Natural killer cell (primary cell): ENCODE measurements around the gene AUTS2. TPM values are rescaled to one million over a fixed set of nuclear protein-coding genes. Genes with fewer than 3 reads are reported as not detected.

Experiments
- ATAC-seq, 3 donors: fragments of 150-1000 bp in 2 of 3; fragments of 200-7000 bp in 1 of 3; cut with Tn5 transposase; 1 replicate in 1 of 3; 2 replicates in 2 of 3; pipeline ENCODE4 v1.10.0; 2021; ENCODE audit warnings: mild to moderate bottlenecking in 2 of 3, moderate library complexity in 2 of 3
- DNase-seq, 2 donors: peaks; one replicate each; pipeline versions ENCODE4 v3.0.0 to v3.0.0-alpha.2; 2013 to 2021; ENCODE audit warnings: mixed read lengths in 1 of 2
- H3K27ac ChIP-seq: one replicate; pipeline ENCODE4 v1.5.1; 2013; ENCODE audit warnings: mild to moderate bottlenecking, low read length
- H3K27me3 ChIP-seq: one replicate; pipeline ENCODE4 v1.6.1; 2013; ENCODE audit warnings: low read length; ENCODE audit not compliant: control insufficient read depth, insufficient read depth
- H3K36me3 ChIP-seq: one replicate; pipeline ENCODE4 v1.6.1; 2013; ENCODE audit warnings: low read length; ENCODE audit not compliant: control insufficient read depth, insufficient read depth
- H3K4me1 ChIP-seq: one replicate; pipeline ENCODE4 v1.6.1; 2013; ENCODE audit warnings: low read length; ENCODE audit not compliant: control insufficient read depth, insufficient read depth
- H3K4me3 ChIP-seq: one replicate; pipeline ENCODE4 v1.5.1; 2013; ENCODE audit warnings: low read length
- H3K9me3 ChIP-seq: one replicate; pipeline ENCODE4 v1.6.1; 2013; ENCODE audit warnings: low read length; ENCODE audit not compliant: control insufficient read depth, insufficient read depth
- H3K27ac Mint-ChIP-seq, 2 donors: one replicate each; pipeline ENCODE4 v1.8.0; 2022; ENCODE audit warnings: mild to moderate bottlenecking in 2 of 2, mixed read lengths in 2 of 2, moderate library complexity in 1 of 2
- H3K27me3 Mint-ChIP-seq, 2 donors: one replicate each; pipeline ENCODE4 v1.8.0; 2022; ENCODE audit warnings: low read depth in 2 of 2, mixed read lengths in 2 of 2
- H3K36me3 Mint-ChIP-seq: one replicate; pipeline ENCODE4 v1.8.0; 2022; ENCODE audit warnings: mixed read lengths
- H3K4me1 Mint-ChIP-seq, 2 donors: one replicate each; pipeline ENCODE4 v1.8.0; 2022; ENCODE audit warnings: mixed read lengths in 2 of 2
- H3K4me3 Mint-ChIP-seq: one replicate; pipeline ENCODE4 v1.8.0; 2022; ENCODE audit warnings: mild to moderate bottlenecking, moderate library complexity, mixed read lengths
- H3K9me3 Mint-ChIP-seq, 2 donors: one replicate each; pipeline ENCODE4 v1.8.0; 2022; ENCODE audit warnings: mixed read lengths in 2 of 2
- WGBS: methylation state at CpG from one replicate; pipeline ENCODE4 v1.1.7; 2013; ENCODE audit warnings: missing lambda C conversion rate; ENCODE audit not compliant: insufficient coverage; 5-methylcytosine and 5-hydroxymethylcytosine counted together
- intact Hi-C: fragments of 100-400 bp; cut with micrococcal nuclease; formaldehyde crosslinking; loops from one replicate; pipeline ENCODE4 v1.14.2; 2022
- total RNA-seq, 4 donors: library from RNA; stranded (reverse); fragments of 120-200 nt in 1 of 4; gene quantifications; one replicate each; pipeline versions ENCODE4 v1.2.3 to v1.2.4, GENCODE V29; 2013 to 2022
- TF ChIP-seq, protein P1 (sequence below): fragments of 200-600 bp; IDR thresholded peaks from one replicate; pipeline ENCODE4 v1.8.0; 2022; ENCODE audit warnings: antibody characterized with exemption

AUTS2 gene
- total RNA-seq, 3 donors from 2014 or later (not counting 1 experiment from before 2014, with no cell fraction given), result 147 to 197 (median 155) TPM

DNA sequence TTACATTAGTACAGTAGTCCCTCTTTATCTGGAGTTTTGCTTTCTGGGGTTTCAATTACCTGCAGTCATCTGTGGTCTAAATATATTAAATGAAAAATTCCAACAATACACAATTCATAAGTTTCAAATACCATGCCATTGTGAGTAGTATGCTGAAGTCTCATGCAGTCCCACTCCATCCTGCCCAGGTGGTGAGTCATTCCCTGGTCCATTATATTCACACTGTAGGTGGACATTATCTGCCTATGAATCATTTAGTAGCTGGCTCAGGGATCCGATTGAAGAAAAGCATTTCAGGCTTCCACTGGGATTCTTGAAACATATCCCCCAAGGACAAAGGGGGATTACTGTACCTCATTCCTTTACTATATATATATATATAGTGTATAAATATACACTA lies 1235.5 kb downstream of the AUTS2 start:
- Mint-ChIP-seq H3K27ac (no peak overlapping the region), H3K9me3 (no peaks in the 10 kb centered on the region), H3K4me1 (peaks cover 8 to 15% of the 10 kb centered on the region in 2 donors), H3K36me3 (no peaks in the 10 kb centered on the region), H3K4me3 (no peak overlapping the region), H3K27me3 (peaks cover 6 to 9% of the 10 kb centered on the region in 2 donors)
- Histone ChIP-seq H3K27ac (no peak overlapping the region), H3K27me3 (peaks cover 1% of the 10 kb centered on the region), H3K9me3 (no peaks in the 10 kb centered on the region), H3K4me3 (no peak overlapping the region), H3K4me1 (peaks cover 11% of the 10 kb centered on the region), H3K36me3 (no peaks in the 10 kb centered on the region)
- TF ChIP-seq, protein P1, sequence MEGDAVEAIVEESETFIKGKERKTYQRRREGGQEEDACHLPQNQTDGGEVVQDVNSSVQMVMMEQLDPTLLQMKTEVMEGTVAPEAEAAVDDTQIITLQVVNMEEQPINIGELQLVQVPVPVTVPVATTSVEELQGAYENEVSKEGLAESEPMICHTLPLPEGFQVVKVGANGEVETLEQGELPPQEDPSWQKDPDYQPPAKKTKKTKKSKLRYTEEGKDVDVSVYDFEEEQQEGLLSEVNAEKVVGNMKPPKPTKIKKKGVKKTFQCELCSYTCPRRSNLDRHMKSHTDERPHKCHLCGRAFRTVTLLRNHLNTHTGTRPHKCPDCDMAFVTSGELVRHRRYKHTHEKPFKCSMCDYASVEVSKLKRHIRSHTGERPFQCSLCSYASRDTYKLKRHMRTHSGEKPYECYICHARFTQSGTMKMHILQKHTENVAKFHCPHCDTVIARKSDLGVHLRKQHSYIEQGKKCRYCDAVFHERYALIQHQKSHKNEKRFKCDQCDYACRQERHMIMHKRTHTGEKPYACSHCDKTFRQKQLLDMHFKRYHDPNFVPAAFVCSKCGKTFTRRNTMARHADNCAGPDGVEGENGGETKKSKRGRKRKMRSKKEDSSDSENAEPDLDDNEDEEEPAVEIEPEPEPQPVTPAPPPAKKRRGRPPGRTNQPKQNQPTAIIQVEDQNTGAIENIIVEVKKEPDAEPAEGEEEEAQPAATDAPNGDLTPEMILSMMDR, result no peak
- ATAC-seq (no peak), DNase-seq (no peak)
- no CpG with 5 or more reads among the region's 1 CpG for WGBS
- intact Hi-C loops, result no loop called here

DNA sequence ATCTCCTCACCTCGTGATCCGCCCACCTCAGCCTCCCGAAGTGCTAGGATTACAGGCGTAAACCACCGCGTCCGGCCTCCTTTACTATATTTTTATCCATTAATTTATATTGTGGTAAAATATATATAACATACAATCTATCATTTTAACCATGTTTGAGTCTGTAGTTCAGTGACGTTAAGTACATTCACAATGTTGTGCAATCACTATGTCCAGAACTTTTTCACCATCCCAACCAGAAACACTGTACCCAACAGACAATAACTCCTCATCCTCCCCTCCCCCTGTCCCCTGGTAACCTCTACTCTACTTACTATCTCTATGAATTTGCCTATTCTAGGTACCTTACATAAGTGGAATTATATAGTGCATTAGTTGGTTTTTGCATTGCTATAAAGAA lies 1236.1 kb downstream of the AUTS2 start:
- Mint-ChIP-seq H3K36me3 (no peaks in the 10 kb centered on the region), H3K9me3 (peaks cover 0 to 2% of the 10 kb centered on the region in 2 donors), H3K27me3 (peaks cover 6 to 10% of the 10 kb centered on the region in 2 donors), H3K4me1 (peaks cover 3 to 9% of the 10 kb centered on the region in 2 donors), H3K4me3 (no peak overlapping the region), H3K27ac (no peak overlapping the region)
- Histone ChIP-seq H3K9me3 (no peaks in the 10 kb centered on the region), H3K27me3 (no peaks in the 10 kb centered on the region), H3K4me1 (peaks cover 5% of the 10 kb centered on the region), H3K4me3 (no peak overlapping the region), H3K27ac (no peak overlapping the region), H3K36me3 (no peaks in the 10 kb centered on the region)
- 90% methylated on average over 2 of the region's 8 CpGs for WGBS
- no peak for ATAC-seq
- TF ChIP-seq, protein P1, result no peak
- intact Hi-C loops, result no loop called here
- DNase-seq, result no peak

DNA sequence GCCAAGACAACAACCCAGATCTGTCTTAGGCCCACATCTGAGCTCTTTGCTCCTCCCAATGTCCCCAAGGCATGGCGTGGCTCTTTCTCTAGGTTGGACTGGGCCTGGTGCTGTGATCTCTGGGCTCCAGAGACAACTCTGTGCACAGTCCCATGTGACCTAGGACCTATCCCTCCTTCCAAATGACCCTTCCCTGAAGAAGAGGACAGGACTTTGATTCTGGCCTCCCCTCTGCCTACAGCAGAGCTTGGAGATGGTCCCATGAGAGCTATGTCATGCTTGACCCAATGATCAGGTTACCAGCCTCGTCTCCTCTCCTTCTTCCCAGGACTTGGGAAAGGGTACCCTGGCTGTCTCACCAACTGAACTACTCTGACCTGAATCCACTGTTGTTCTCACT lies 1237.4 kb downstream of the AUTS2 start:
- Histone ChIP-seq H3K36me3 (no peaks in the 10 kb centered on the region), H3K27ac (no peak overlapping the region), H3K27me3 (no peaks in the 10 kb centered on the region), H3K9me3 (no peaks in the 10 kb centered on the region), H3K4me3 (no peak overlapping the region), H3K4me1 (no peaks in the 10 kb centered on the region)
- Mint-ChIP-seq H3K4me3 (no peak overlapping the region), H3K36me3 (no peaks in the 10 kb centered on the region), H3K9me3 (peaks cover 0 to 2% of the 10 kb centered on the region in 2 donors), H3K27me3 (peaks cover under 1 to 10% of the 10 kb centered on the region in 2 donors), H3K27ac (no peak overlapping the region), H3K4me1 (no peaks in the 10 kb centered on the region)
- 74% methylated on average over 2 of the region's 2 CpGs for WGBS
- DNase-seq (no peak), ATAC-seq (no peak)
- TF ChIP-seq, protein P1, result no peak
- intact Hi-C loops, result no loop called here

DNA sequence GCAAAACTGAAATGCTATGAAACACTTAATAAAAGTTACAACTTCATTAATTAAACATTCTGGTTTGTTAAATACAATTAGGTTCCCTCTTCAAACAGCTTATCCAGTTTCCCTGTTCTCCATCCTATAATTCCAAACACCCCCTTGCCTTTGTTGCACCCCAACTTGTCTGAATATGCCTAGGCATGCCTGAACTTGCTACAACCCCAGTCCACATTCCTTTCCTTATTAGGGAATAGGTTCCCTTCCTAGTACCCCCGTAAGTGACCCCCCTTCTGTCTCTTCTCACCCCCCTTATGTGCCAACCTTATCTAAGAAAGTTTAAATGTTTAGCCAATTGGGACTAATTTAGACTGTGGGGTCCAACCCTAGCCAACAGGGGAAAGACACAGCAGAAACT lies 1238.0 kb downstream of the AUTS2 start:
- 67% methylated on average over 1 of the region's 1 CpG for WGBS

More for the DNA sequence above, 1238.0 kb downstream of the AUTS2 start:
- no peaks in the 10 kb centered on the region for H3K27me3 ChIP-seq
- Mint-ChIP-seq H3K4me1 (no peaks in the 10 kb centered on the region), H3K4me3 (no peak overlapping the region), H3K9me3 (peaks cover 0 to 4% of the 10 kb centered on the region in 2 donors), H3K36me3 (no peaks in the 10 kb centered on the region), H3K27ac (no peak overlapping the region), H3K27me3 (peaks cover 6 to 10% of the 10 kb centered on the region in 2 donors)
- no peaks in the 10 kb centered on the region for H3K4me1 ChIP-seq
- DNase-seq (no peak), ATAC-seq (no peak)
- intact Hi-C loops, result no loop called here
- TF ChIP-seq, protein P1, result no peak
- H3K4me3 ChIP-seq, result no peak overlapping the region
- no peaks in the 10 kb centered on the region for H3K36me3 ChIP-seq
- no peak overlapping the region for H3K27ac ChIP-seq
- no peaks in the 10 kb centered on the region for H3K9me3 ChIP-seq
